Neural crest cell (in vitro differentiated cells): Measurements from ENCODE around the gene FCRL5. TPM values are rescaled to one million over a fixed set of nuclear protein-coding genes. Genes with fewer than 3 reads are reported as not detected.

Experiments
- DNase-seq: peaks from one replicate; pipeline ENCODE4 v3.0.0; 2021; ENCODE audit warnings: low read depth, mixed read lengths, low spot score
- H3K27ac Mint-ChIP-seq: one replicate; pipeline ENCODE4 v1.8.0; 2021; ENCODE audit warnings: mild to moderate bottlenecking, mixed read lengths; ENCODE audit not compliant: unreplicated experiment
- H3K27me3 Mint-ChIP-seq: 2 replicates; pipeline ENCODE4 v1.8.0; 2021; ENCODE audit warnings: low read depth, mild to moderate bottlenecking, mixed read lengths
- H3K36me3 Mint-ChIP-seq: 2 replicates; pipeline ENCODE4 v1.8.0; 2021; ENCODE audit warnings: low read depth, mild to moderate bottlenecking, mixed read lengths
- H3K4me1 Mint-ChIP-seq: 2 replicates; pipeline ENCODE4 v1.8.0; 2021; ENCODE audit warnings: mixed read lengths
- H3K4me3 Mint-ChIP-seq: one replicate; pipeline ENCODE4 v1.8.0; 2021; ENCODE audit warnings: mild to moderate bottlenecking, mixed read lengths
- H3K9me3 Mint-ChIP-seq: 2 replicates; pipeline ENCODE4 v1.8.0; 2021; ENCODE audit warnings: mixed read lengths
- long read RNA-seq: library from polyadenylated mRNA; unstranded; transcript quantifications from one replicate; pipeline ENCODE4 v2.0.0, GENCODE V29; 2020
- total RNA-seq: library from RNA; stranded (reverse); gene quantifications from 2 replicates; pipeline ENCODE4 v1.2.1, GENCODE V29; 2021
- TF ChIP-seq, protein P1 (sequence below): fragments of 200-600 bp; sonication (generic); conservative IDR thresholded peaks from 2 replicates; pipeline ENCODE4 v1.5.0; 2021; ENCODE audit warnings: antibody characterized with exemption, mild to moderate bottlenecking

The FCRL5 gene
- total RNA-seq = not detected in 2 replicates
- long read RNA-seq = 0 reads

DNA sequence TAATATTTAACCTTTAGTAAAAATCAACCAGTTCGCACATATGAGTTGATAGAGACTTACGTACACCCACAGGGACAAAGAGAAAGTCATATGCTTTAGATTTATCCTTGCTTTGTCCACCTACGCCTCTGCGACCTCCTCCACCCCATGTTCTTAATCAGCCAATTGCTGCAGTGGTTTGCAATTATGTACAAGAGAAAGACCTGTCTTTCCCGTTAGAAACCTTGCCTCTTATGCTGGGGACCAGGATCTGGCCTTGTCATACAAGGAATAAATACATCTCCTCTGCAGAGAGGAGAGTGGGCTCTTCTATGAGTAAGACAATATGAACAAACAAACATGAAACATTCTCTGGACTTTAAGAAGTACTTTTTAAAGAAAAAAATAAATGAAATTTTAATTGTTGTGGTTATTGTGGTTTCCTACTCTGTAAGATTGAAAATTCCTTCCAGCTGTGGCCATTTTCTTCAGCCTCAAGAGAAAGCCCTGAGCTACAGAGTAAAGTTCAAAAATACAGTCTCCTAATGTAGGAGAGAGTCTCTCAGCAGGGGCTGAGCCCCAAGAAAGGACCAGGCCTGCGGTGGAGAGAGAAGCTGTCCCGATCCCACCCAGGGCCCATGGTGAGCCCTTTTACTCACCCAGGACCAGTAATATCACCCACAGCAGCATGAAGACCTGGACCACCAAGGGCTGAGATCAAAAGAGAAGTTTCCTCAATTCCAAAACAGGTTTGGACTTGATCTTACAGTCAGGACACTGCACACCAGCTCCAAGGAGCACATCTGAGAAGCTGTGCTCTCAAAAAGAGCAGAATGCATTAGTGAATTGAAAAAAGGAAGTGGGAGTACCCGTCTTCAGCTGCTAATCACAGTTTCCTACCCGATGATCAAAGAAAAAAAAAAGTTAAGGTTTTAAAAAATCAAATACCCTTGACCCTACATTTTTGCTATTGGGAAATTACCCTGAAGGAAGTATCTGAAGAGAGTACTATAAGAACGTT is at the start of gene FCRL5:
Gene FCRL5 (minus strand): TSS at position 822 of the 1,000 bp plus-strand sequence. CDS start 153 bp downstream, at position 669.
- no peak within 1 kb of the TSS for H3K4me3 Mint-ChIP-seq
- no peaks in the 10 kb centered on the region for H3K9me3 Mint-ChIP-seq
- H3K27ac Mint-ChIP-seq = no peak within 1 kb of the TSS
- no peak for DNase-seq
- H3K4me1 Mint-ChIP-seq = no peaks in the 10 kb centered on the region
- H3K27me3 Mint-ChIP-seq = peaks cover 30% of the 10 kb centered on the region
- no peaks in the 10 kb centered on the region for H3K36me3 Mint-ChIP-seq
- TF ChIP-seq, protein P1, sequence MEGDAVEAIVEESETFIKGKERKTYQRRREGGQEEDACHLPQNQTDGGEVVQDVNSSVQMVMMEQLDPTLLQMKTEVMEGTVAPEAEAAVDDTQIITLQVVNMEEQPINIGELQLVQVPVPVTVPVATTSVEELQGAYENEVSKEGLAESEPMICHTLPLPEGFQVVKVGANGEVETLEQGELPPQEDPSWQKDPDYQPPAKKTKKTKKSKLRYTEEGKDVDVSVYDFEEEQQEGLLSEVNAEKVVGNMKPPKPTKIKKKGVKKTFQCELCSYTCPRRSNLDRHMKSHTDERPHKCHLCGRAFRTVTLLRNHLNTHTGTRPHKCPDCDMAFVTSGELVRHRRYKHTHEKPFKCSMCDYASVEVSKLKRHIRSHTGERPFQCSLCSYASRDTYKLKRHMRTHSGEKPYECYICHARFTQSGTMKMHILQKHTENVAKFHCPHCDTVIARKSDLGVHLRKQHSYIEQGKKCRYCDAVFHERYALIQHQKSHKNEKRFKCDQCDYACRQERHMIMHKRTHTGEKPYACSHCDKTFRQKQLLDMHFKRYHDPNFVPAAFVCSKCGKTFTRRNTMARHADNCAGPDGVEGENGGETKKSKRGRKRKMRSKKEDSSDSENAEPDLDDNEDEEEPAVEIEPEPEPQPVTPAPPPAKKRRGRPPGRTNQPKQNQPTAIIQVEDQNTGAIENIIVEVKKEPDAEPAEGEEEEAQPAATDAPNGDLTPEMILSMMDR = no peak

DNA sequence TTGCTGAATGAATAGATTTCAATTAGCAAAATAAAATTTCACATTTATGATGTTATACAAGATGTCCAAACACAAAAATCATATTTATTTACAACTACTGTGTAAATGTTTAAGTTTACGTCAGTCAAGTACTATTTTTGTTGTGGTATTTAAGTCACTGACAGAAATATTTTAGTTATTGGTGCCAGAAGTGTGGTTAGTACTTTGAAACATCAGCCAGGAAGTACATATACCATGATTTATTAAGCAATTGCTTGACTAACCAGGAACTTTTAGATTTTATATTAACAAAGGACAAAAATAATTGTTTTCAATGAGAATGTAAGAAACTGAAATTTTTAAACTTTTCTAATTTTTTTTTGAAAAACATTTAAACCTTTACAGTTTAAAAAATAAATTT is 47.9 kb upstream of the FCRL5 start:
- no peak for DNase-seq
- Mint-ChIP-seq H3K9me3 (no peaks in the 10 kb centered on the region), H3K4me3 (no peak overlapping the region), H3K27me3 (peaks cover 30% of the 10 kb centered on the region), H3K36me3 (no peaks in the 10 kb centered on the region), H3K27ac (no peak overlapping the region), H3K4me1 (no peaks in the 10 kb centered on the region)
- TF ChIP-seq, protein P1 = no peak

DNA sequence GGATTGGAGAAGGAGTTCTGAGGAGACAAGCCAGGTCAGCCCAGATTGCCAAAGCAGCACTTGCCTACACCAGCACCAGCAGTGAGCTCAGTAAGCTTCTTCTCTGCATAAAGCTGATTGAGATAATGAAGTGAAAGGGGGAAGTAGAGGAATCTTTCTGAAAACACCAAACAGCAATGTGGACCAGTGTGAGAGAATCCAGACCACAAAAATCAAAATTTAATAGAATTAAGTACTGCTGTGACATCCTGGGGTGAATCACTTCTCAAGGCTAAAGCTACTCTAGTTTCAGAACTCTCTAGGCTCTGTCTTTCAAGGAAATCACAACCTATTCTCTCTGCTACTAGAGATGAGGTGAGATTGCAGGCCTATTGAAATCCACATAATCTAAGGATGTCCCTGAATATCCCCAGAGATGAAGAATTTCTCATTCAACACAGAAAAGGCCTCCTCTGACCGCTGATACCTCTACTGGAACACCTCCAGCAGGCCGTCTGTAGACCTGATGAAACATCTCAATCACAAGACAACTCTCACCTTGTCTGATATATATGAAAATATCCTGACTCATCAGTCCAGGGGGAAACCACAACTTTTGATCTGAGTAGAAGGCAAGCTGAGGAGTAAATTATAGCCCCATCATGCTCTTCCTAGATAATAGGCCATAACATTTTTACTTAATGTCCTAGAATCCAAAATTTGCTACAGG is 45.8 kb upstream of the FCRL5 start, which contains the start of gene FCRL4:
Gene FCRL4 (minus strand): TSS at position 127 of the 709 bp plus-strand sequence. CDS start 141 bp downstream, outside the sequence.
- peak within 1 kb of the TSS; percentile 6 for H3K27ac Mint-ChIP-seq
- peaks cover 40% of the 10 kb centered on the region for H3K27me3 Mint-ChIP-seq
- no peak for DNase-seq
- H3K4me1 Mint-ChIP-seq = no peaks in the 10 kb centered on the region
- H3K4me3 Mint-ChIP-seq = no peak within 1 kb of the TSS
- H3K36me3 Mint-ChIP-seq = no peaks in the 10 kb centered on the region
- TF ChIP-seq, protein P1 = no peak
- H3K9me3 Mint-ChIP-seq = no peaks in the 10 kb centered on the region

DNA sequence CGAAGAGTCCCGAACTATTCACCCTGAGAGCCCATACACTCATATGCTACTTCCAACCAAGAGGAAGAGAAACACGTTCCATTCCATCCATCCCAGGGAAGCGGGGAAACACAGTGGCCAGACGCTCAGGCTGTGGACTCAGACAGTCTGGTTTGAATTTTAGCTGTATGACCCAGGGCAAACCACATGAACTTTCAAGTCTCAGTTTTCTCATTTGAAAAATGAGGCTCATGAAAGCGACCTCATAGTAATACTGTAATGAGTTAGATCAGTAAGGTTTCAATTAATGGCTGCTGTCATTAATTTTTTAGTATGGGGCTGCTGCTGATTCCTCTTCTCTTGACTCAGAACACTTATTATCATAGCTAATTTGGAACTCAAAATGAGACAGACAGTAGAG is 44.1 kb upstream of the FCRL5 start:
- H3K4me1 Mint-ChIP-seq = no peaks in the 10 kb centered on the region
- TF ChIP-seq, protein P1 = no peak
- H3K27ac Mint-ChIP-seq = no peak overlapping the region
- H3K27me3 Mint-ChIP-seq = peaks cover 45% of the 10 kb centered on the region
- no peaks in the 10 kb centered on the region for H3K36me3 Mint-ChIP-seq
- no peak overlapping the region for H3K4me3 Mint-ChIP-seq
- DNase-seq = no peak
- H3K9me3 Mint-ChIP-seq = no peaks in the 10 kb centered on the region

DNA sequence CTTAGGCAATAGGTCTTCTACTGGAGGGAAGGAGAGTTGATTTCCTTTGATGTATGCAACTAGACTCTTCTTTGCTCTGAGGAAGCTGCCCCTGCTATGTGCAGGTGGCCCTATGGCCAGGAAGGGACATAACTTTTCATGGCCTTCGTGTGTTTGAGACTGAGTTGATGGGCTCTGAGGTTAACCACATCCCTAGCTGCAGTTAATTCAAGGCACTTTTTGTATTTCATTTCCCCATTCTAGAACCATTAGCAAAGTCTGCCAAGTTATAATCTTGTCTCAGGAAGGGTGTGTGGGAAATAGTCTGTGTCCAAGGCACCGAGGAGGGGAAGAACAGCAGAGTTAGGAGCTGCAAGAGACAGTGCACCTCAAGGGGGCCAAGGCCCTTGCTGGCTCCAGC is 43.0 kb upstream of the FCRL5 start:
- Mint-ChIP-seq H3K4me3 (no peak overlapping the region), H3K36me3 (no peaks in the 10 kb centered on the region), H3K9me3 (no peaks in the 10 kb centered on the region), H3K4me1 (no peaks in the 10 kb centered on the region), H3K27ac (no peak overlapping the region), H3K27me3 (peaks cover 45% of the 10 kb centered on the region)
- TF ChIP-seq, protein P1 = no peak
- no peak for DNase-seq
